Tibial nerve (tissue), 3 donors: ENCODE measurements around the gene NTF4.

ENCODE experiments used
- POLR2A ChIP-seq, 2 donors: fragments of 450-650 bp; IDR thresholded peaks; one replicate each; pipeline ENCODE4 v1.6.1; 2017; ENCODE audit warnings: antibody characterized with exemption in 2 of 2, mild to moderate bottlenecking in 2 of 2, moderate library complexity in 2 of 2
- TF ChIP-seq, protein P1 (sequence below), 5 experiments: fragments of 200-600 bp in 3 of 5; fragments of 450-650 bp in 2 of 5; sonication (generic) in 3 of 5; IDR thresholded peaks; one replicate each; pipeline ENCODE4 v1.5.1; 2016 to 2019; ENCODE audit warnings: antibody characterized with exemption in 5 of 5, mild to moderate bottlenecking in 3 of 5, moderate library complexity in 2 of 5

DNA sequence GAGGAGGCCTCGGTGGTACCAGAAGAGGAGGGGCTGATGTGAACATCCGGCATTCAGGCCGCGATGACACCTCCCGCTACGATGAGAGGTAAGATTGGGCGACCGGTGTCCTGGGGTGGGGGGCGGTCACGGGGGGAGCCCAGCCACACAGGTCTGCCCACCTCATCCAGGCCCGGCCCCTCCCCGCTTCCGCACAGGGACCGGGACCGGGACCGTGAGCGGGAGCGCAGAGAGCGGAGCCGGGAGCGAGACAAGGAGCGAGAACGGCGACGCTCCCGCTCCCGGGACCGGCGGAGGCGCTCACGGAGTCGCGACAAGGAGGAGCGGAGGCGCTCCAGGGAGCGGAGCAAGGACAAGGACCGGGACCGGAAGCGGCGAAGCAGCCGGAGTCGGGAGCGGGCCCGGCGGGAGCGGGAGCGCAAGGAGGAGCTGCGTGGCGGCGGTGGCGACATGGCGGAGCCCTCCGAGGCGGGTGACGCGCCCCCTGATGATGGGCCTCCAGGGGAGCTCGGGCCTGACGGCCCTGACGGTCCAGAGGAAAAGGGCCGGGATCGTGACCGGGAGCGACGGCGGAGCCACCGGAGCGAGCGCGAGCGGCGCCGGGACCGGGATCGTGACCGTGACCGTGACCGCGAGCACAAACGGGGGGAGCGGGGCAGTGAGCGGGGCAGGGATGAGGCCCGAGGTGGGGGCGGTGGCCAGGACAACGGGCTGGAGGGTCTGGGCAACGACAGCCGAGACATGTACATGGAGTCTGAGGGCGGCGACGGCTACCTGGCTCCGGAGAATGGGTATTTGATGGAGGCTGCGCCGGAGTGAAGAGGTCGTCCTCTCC lies 43.2 kb upstream of the NTF4 start:
- TF ChIP-seq, protein P1, sequence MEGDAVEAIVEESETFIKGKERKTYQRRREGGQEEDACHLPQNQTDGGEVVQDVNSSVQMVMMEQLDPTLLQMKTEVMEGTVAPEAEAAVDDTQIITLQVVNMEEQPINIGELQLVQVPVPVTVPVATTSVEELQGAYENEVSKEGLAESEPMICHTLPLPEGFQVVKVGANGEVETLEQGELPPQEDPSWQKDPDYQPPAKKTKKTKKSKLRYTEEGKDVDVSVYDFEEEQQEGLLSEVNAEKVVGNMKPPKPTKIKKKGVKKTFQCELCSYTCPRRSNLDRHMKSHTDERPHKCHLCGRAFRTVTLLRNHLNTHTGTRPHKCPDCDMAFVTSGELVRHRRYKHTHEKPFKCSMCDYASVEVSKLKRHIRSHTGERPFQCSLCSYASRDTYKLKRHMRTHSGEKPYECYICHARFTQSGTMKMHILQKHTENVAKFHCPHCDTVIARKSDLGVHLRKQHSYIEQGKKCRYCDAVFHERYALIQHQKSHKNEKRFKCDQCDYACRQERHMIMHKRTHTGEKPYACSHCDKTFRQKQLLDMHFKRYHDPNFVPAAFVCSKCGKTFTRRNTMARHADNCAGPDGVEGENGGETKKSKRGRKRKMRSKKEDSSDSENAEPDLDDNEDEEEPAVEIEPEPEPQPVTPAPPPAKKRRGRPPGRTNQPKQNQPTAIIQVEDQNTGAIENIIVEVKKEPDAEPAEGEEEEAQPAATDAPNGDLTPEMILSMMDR (IDR thresholded peaks at IDR 0.05), result no peak
- TF ChIP-seq POLR2A (IDR thresholded peaks at IDR 0.05), result no peak
